SK-N-MC (cell line): ENCODE data around the gene TLE4.

Source experiments
- EZH2 ChIP-seq: fragments of 200-600 bp; sonication (generic); IDR thresholded peaks from one replicate; pipeline ENCODE4 v1.6.1; 2017; ENCODE audit warnings: antibody characterized with exemption
- FOXP2 ChIP-seq: optimal IDR thresholded peaks from 2 replicates; pipeline ENCODE3; 2011; ENCODE audit warnings: mild to moderate bottlenecking, moderate library complexity; ENCODE audit not compliant: insufficient read depth; ENCODE audit errors: extremely low read length, control extremely low read depth
- POLR2AphosphoS5 ChIP-seq: IDR thresholded peaks from 2 replicates; pipeline ENCODE4 v1.6.1; 2012; ENCODE audit warnings: mild to moderate bottlenecking, low read depth, low read length, borderline replicate concordance

- TF ChIP-seq POLR2AphosphoS5 = no peak
- no peak for TF ChIP-seq EZH2
- TF ChIP-seq FOXP2 = no peak
Observed at GRCh38 chr9:79707589-79707988, 135.8 kb downstream of the TLE4 start.
